Smooth muscle cell (in vitro differentiated cells): Measurements from ENCODE around the gene FERMT2. TPM values are rescaled to one million over a fixed set of nuclear protein-coding genes. Genes with fewer than 3 reads are reported as not detected.
A peak's percentile ranks its signal among the peaks of the same experiment; 100 is the strongest.

Experiments used
- DNase-seq: peaks from one replicate; lab custom pipeline; 2025; ENCODE audit not compliant: unreplicated experiment; lab: John Stamatoyannopoulos, UW
- H2AFZ ChIP-seq: fragments of 200-600 bp; sonication (generic); 2 replicates; pipeline ENCODE4 v1.6.0; 2016; ENCODE audit warnings: antibody characterized with exemption, low read depth, mild to moderate bottlenecking
- H3F3A ChIP-seq: fragments of 200-600 bp; sonication (generic); 2 replicates; pipeline ENCODE4 v1.6.0; 2017; ENCODE audit warnings: antibody characterized with exemption, low read depth
- H3K27ac ChIP-seq: fragments of 200-600 bp; sonication (generic); 2 replicates; pipeline ENCODE4 v1.5.1; 2016; ENCODE audit warnings: low read depth, mild to moderate bottlenecking
- H3K27me3 ChIP-seq: fragments of 200-600 bp; sonication (generic); 2 replicates; pipeline ENCODE4 v1.6.1; 2016; ENCODE audit warnings: low read depth, mild to moderate bottlenecking
- H3K36me3 ChIP-seq: fragments of 200-600 bp; sonication (generic); 2 replicates; pipeline ENCODE4 v1.5.1; 2016; ENCODE audit warnings: low read depth
- H3K4me1 ChIP-seq: fragments of 200-600 bp; sonication (generic); 2 replicates; pipeline ENCODE4 v1.5.1; 2016; ENCODE audit warnings: low read depth
- H3K4me2 ChIP-seq: fragments of 200-600 bp; sonication (generic); 2 replicates; pipeline ENCODE4 v1.6.0; 2016; ENCODE audit warnings: mild to moderate bottlenecking
- H3K4me3 ChIP-seq: fragments of 200-600 bp; sonication (generic); 2 replicates; pipeline ENCODE4 v1.5.1; 2016; ENCODE audit warnings: mild to moderate bottlenecking
- H3K79me2 ChIP-seq: fragments of 200-600 bp; sonication (generic); 2 replicates; pipeline ENCODE4 v1.6.0; 2016; ENCODE audit warnings: low read depth, mild to moderate bottlenecking
- H3K9ac ChIP-seq: fragments of 200-600 bp; sonication (generic); 2 replicates; pipeline ENCODE4 v1.6.0; 2016; ENCODE audit warnings: low read depth
- H3K9me3 ChIP-seq: fragments of 200-600 bp; sonication (generic); replicated peaks from 2 replicates; pipeline ENCODE4 v1.5.1; 2016; ENCODE audit warnings: low read depth
- H4K20me1 ChIP-seq: fragments of 200-600 bp; sonication (generic); 2 replicates; pipeline ENCODE4 v1.6.0; 2016; ENCODE audit warnings: low read depth
- WGBS: methylation state at CpG from one replicate; pipeline ENCODE4 v1.1.7; 2016; ENCODE audit warnings: low lambda C conversion rate; 5-methylcytosine and 5-hydroxymethylcytosine counted together
- polyA plus RNA-seq: library from polyadenylated mRNA; unstranded; fragments of >200 nt; fragmentation: Nextera tagmentation; extraction: Ambion mirVana; gene quantifications from 2 replicates; pipeline ENCODE4 v1.2.1, GENCODE V29; 2016
- total RNA-seq: library from RNA; depleted of rRNA; stranded (reverse); fragments of >200 nt; gene quantifications from 2 replicates; pipeline ENCODE4 v1.2.3, GENCODE V29; 2014
- TF ChIP-seq, protein P1 (sequence below): fragments of 200-600 bp; sonication (generic); IDR thresholded peaks from 2 replicates; pipeline ENCODE4 v1.5.1; 2017; ENCODE audit warnings: borderline replicate concordance, mild to moderate bottlenecking, antibody characterized with exemption; ENCODE audit not compliant: insufficient read depth, poor library complexity, severe bottlenecking

FERMT2 gene
- total and polyA plus RNA-seq, 2 experiments from 2014 or later = 112 to 271 TPM

DNA sequence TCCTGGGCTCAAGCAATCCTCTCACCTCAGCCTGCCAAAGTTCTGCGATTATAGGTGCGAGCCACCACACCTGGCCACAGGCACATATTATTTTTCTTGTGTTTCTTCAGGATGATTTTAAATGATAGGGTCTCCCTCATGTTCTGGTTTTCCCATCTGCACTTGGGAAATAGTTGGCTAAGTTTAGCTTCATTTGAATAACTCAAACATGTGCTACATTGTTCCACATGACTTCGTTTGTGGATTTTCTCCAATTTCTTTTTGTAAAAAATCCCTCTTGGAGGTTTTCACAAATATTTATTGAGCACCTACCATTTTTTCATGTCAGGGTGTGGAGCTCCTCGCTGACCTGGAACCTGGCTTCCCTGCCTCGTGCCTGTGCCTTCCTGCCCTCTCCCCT lies 104.3 kb downstream of the FERMT2 start:
- H2AFZ ChIP-seq = no peak overlapping the region
- TF ChIP-seq, protein P1, sequence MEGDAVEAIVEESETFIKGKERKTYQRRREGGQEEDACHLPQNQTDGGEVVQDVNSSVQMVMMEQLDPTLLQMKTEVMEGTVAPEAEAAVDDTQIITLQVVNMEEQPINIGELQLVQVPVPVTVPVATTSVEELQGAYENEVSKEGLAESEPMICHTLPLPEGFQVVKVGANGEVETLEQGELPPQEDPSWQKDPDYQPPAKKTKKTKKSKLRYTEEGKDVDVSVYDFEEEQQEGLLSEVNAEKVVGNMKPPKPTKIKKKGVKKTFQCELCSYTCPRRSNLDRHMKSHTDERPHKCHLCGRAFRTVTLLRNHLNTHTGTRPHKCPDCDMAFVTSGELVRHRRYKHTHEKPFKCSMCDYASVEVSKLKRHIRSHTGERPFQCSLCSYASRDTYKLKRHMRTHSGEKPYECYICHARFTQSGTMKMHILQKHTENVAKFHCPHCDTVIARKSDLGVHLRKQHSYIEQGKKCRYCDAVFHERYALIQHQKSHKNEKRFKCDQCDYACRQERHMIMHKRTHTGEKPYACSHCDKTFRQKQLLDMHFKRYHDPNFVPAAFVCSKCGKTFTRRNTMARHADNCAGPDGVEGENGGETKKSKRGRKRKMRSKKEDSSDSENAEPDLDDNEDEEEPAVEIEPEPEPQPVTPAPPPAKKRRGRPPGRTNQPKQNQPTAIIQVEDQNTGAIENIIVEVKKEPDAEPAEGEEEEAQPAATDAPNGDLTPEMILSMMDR = no peak
- H3K36me3 ChIP-seq = no peaks in the 10 kb centered on the region
- H3K27me3 ChIP-seq = no peaks in the 10 kb centered on the region
- H3K4me2 ChIP-seq = no peak overlapping the region
- no peak overlapping the region for H3K27ac ChIP-seq
- no peaks in the 10 kb centered on the region for H4K20me1 ChIP-seq
- no peak overlapping the region for H3K4me3 ChIP-seq
- no peaks in the 10 kb centered on the region for H3F3A ChIP-seq
- no peaks in the 10 kb centered on the region for H3K9me3 ChIP-seq
- no peaks in the 10 kb centered on the region for H3K79me2 ChIP-seq
- H3K9ac ChIP-seq = no peak overlapping the region
- WGBS = 80% methylated on average over 5 of the region's 5 CpGs
- no peaks in the 10 kb centered on the region for H3K4me1 ChIP-seq
- DNase-seq = no peak

DNA sequence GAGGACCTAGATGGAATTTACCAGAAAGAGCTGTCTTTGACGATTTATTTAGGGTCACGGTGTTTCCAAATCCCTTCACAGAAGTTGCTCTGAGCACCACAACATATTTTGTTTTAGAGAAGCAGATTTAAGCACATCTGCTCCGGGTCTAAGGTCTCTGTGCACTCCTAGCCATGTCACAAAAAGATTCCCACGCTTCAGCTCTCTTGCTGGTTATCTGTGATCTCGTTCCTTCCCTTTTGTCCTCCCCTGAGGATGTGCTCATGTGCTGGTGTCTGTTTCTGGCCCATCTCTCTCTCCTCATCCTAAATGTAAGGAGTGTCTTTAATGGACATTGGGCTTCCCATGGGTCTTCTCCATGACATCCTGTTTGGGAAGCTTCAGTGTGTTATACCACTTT lies 105.8 kb downstream of the FERMT2 start:
- Histone ChIP-seq H3F3A (no peaks in the 10 kb centered on the region), H3K9ac (no peak overlapping the region), H3K4me2 (no peak overlapping the region), H3K4me3 (no peak overlapping the region), H3K27me3 (no peaks in the 10 kb centered on the region), H2AFZ (peak overlapping the region; percentile 3), H3K9me3 (no peaks in the 10 kb centered on the region), H3K4me1 (no peaks in the 10 kb centered on the region), H4K20me1 (no peaks in the 10 kb centered on the region), H3K79me2 (no peaks in the 10 kb centered on the region), H3K36me3 (no peaks in the 10 kb centered on the region), H3K27ac (no peak overlapping the region)
- 64% methylated on average over 5 of the region's 5 CpGs for WGBS
- TF ChIP-seq, protein P1 = no peak
- no peak for DNase-seq

DNA sequence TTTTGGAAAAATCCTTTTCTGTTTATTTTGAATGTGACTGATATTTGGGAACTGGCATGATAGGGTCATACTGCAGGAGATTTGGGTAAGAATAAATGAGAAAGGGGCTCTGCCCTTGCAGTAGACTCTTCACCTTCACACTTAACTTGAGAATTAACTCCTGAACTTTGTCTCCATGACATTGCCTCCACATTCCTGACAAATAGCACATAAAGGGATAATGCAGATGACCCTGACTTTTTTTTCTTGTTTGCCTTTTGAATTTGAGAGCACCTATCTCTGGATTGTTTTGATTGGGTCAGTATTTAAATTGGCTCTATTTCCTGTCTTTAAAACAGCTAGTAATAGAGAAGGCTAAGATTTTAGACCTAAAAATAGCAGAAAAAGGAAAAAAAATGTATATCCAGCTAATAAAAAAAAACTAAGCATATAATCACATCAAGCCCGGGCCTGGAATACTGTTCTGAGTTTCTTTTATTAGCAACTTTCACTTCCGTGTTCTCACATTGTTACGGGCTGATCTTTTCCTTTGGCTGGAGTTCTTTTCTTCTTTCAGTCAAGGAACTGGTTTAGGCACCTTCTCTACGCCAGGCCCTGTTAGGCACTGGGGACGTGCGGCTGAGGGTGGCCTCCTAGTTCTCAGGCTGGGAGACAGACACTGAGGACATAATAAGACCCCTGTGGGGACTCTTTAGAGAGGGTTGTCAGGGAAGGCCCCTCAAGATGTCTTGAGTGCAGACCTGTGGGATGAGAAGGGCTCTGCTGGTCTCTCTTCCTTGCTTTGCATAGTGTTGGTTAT lies 106.4 kb downstream of the FERMT2 start:
- Histone ChIP-seq H2AFZ (peak overlapping the region; percentile 3), H3K27ac (no peak overlapping the region), H4K20me1 (no peaks in the 10 kb centered on the region), H3K79me2 (no peaks in the 10 kb centered on the region), H3K4me3 (no peak overlapping the region), H3K9ac (no peak overlapping the region), H3K4me1 (no peaks in the 10 kb centered on the region), H3K27me3 (no peaks in the 10 kb centered on the region), H3F3A (no peaks in the 10 kb centered on the region), H3K36me3 (no peaks in the 10 kb centered on the region), H3K9me3 (no peaks in the 10 kb centered on the region), H3K4me2 (no peak overlapping the region)
- no peak for DNase-seq
- 62% methylated on average over 6 of the region's 6 CpGs for WGBS
- TF ChIP-seq, protein P1 = no peak

DNA sequence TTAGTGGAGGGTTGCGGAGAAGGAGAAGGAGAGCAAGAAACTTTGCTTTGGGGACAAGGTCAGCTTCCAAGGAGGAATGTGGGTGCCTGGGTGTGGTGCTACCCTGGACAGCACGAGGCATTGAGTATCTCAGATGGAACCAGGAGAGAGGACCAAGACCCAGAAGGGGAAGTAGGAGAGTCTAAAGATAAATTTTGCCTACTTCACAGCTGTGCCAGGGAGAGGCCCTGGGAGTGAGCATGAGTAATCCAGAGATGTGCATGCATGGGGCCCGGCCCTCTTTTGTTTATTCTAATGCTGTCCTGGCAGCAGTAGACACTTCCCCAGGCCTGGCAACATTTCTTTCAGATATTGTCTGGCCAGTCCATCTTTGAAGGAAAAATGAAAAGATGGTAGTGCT lies 110.0 kb downstream of the FERMT2 start:
- Histone ChIP-seq H4K20me1 (no peaks in the 10 kb centered on the region), H3F3A (no peaks in the 10 kb centered on the region), H2AFZ (no peak overlapping the region), H3K4me1 (peaks cover under 1% of the 10 kb centered on the region), H3K79me2 (no peaks in the 10 kb centered on the region), H3K27me3 (no peaks in the 10 kb centered on the region), H3K9me3 (no peaks in the 10 kb centered on the region), H3K4me3 (no peak overlapping the region), H3K4me2 (no peak overlapping the region), H3K36me3 (no peaks in the 10 kb centered on the region), H3K27ac (peak overlapping the region; percentile 35), H3K9ac (no peak overlapping the region)
- DNase-seq = no peak
- 58% methylated on average over 3 of the region's 3 CpGs for WGBS
- TF ChIP-seq, protein P1 = no peak
